H9 (cell line): ENCODE data around the gene TXLNB. TPM values are rescaled to one million over a fixed set of nuclear protein-coding genes. Genes with fewer than 3 reads are reported as not detected.

ENCODE experiments used
- DNase-seq: peaks from one replicate; pipeline ENCODE4 v3.0.0-alpha.2; 2017
- H2AFZ ChIP-seq: one replicate; pipeline ENCODE4 v1.6.1; 2013; ENCODE audit warnings: mild to moderate bottlenecking, low read length, control low read depth, moderate library complexity
- H2AK5ac ChIP-seq: 2 replicates; pipeline ENCODE4 v1.6.1; 2013; ENCODE audit warnings: low read length, control low read depth, mixed read lengths; ENCODE audit not compliant: insufficient read length
- H2BK120ac ChIP-seq: one replicate; pipeline ENCODE4 v1.6.1; 2013; ENCODE audit warnings: low read depth, mild to moderate bottlenecking, low read length, control low read depth, inconsistent platforms; ENCODE audit not compliant: poor library complexity, severe bottlenecking
- H2BK12ac ChIP-seq: 2 replicates; pipeline ENCODE4 v1.6.1; 2013; ENCODE audit warnings: low read length, control low read depth, mixed read lengths, low read depth; ENCODE audit not compliant: insufficient read length
- H2BK15ac ChIP-seq: 2 replicates; pipeline ENCODE4 v1.6.1; 2013; ENCODE audit warnings: low read depth, low read length, control low read depth
- H2BK20ac ChIP-seq: one replicate; pipeline ENCODE4 v1.6.1; 2013; ENCODE audit warnings: low read depth, mild to moderate bottlenecking, low read length, control low read depth, inconsistent platforms; ENCODE audit not compliant: poor library complexity, severe bottlenecking
- H2BK5ac ChIP-seq: 2 replicates; pipeline ENCODE4 v1.6.1; 2013; ENCODE audit warnings: low read length, control low read depth, mixed read lengths; ENCODE audit not compliant: insufficient read length
- H3K14ac ChIP-seq: 2 replicates; pipeline ENCODE4 v1.6.1; 2013; ENCODE audit warnings: low read length, control low read depth; ENCODE audit not compliant: insufficient read depth
- H3K18ac ChIP-seq: 2 replicates; pipeline ENCODE4 v1.6.1; 2013; ENCODE audit warnings: low read depth, mild to moderate bottlenecking, mixed read lengths, low read length, control low read depth; ENCODE audit not compliant: insufficient read length
- H3K23ac ChIP-seq: 2 replicates; pipeline ENCODE4 v1.6.1; 2013; ENCODE audit warnings: low read length, control low read depth, mixed read lengths, low read depth; ENCODE audit not compliant: insufficient read length
- H3K23me2 ChIP-seq: 2 replicates; pipeline ENCODE4 v1.6.1; 2013; ENCODE audit warnings: low read depth, mild to moderate bottlenecking, mixed read lengths, low read length, control low read depth; ENCODE audit not compliant: insufficient read length, poor library complexity, severe bottlenecking
- H3K27ac ChIP-seq: 2 replicates; pipeline ENCODE4 v1.5.1; 2013; ENCODE audit warnings: low read length, control low read depth, mixed read lengths, low read depth; ENCODE audit not compliant: insufficient read length
- H3K27me3 ChIP-seq: 2 replicates; pipeline ENCODE4 v1.6.1; 2013; ENCODE audit warnings: low read length, control low read depth, inconsistent platforms; ENCODE audit not compliant: insufficient read depth
- H3K4ac ChIP-seq: 2 replicates; pipeline ENCODE4 v1.6.1; 2013; ENCODE audit warnings: low read depth, mild to moderate bottlenecking, control low read depth, inconsistent platforms, low read length, moderate library complexity
- H3K4me1 ChIP-seq: 2 replicates; pipeline ENCODE4 v1.6.1; 2013; ENCODE audit warnings: low read length, control low read depth, inconsistent platforms; ENCODE audit not compliant: insufficient read depth
- H3K4me2 ChIP-seq: 2 replicates; pipeline ENCODE4 v1.6.1; 2013; ENCODE audit warnings: low read length, control low read depth, mixed read lengths; ENCODE audit not compliant: insufficient read length, insufficient read depth
- H3K56ac ChIP-seq: 2 replicates; pipeline ENCODE4 v1.6.1; 2013; ENCODE audit warnings: low read depth, mild to moderate bottlenecking, mixed read lengths, low read length, control low read depth; ENCODE audit not compliant: insufficient read length
- H3K79me1 ChIP-seq: 2 replicates; pipeline ENCODE4 v1.6.1; 2013; ENCODE audit warnings: low read depth, mild to moderate bottlenecking, moderate library complexity, low read length, control low read depth, inconsistent platforms; ENCODE audit not compliant: insufficient read depth, poor library complexity, severe bottlenecking
- H3K79me2 ChIP-seq: 2 replicates; pipeline ENCODE4 v1.6.1; 2013; ENCODE audit warnings: low read length, control low read depth, inconsistent platforms; ENCODE audit not compliant: insufficient read depth
- H3K9ac ChIP-seq: 2 replicates; pipeline ENCODE4 v1.6.1; 2013; ENCODE audit warnings: low read length, control low read depth, mixed read lengths; ENCODE audit not compliant: insufficient read length; ENCODE audit errors: extremely low read depth
- H3K9me3 ChIP-seq: one replicate; pipeline ENCODE4 v1.6.1; 2013; ENCODE audit warnings: low read depth, low read length, inconsistent platforms; ENCODE audit not compliant: control insufficient read depth
- H3T11ph ChIP-seq: one replicate; pipeline ENCODE4 v1.6.1; 2013; ENCODE audit warnings: mild to moderate bottlenecking, low read length, control low read depth, inconsistent platforms
- H4K20me1 ChIP-seq: one replicate; pipeline ENCODE4 v1.6.1; 2013; ENCODE audit not compliant: control insufficient read depth, insufficient read length, insufficient read depth
- H4K5ac ChIP-seq: 2 replicates; pipeline ENCODE4 v1.6.1; 2013; ENCODE audit warnings: low read depth, mild to moderate bottlenecking, mixed read lengths, low read length, control low read depth; ENCODE audit not compliant: insufficient read length
- H4K8ac ChIP-seq: replicated peaks from 2 replicates; pipeline ENCODE4 v1.6.1; 2013; ENCODE audit warnings: low read length, control low read depth, mixed read lengths, low read depth; ENCODE audit not compliant: insufficient read length
- H4K91ac ChIP-seq: 2 replicates; pipeline ENCODE4 v1.6.1; 2013; ENCODE audit warnings: low read depth, mild to moderate bottlenecking, moderate library complexity, mixed read lengths, low read length, control low read depth; ENCODE audit not compliant: insufficient read length
- H3K27ac Mint-ChIP-seq, 3 experiments: 2 replicates in 2 of 3; 3 replicates in 1 of 3; pipeline ENCODE4 v1.8.0; 2020 to 2021; ENCODE audit warnings: mixed read lengths in 3 of 3, mild to moderate bottlenecking in 1 of 3, moderate library complexity in 1 of 3
- H3K27me3 Mint-ChIP-seq: 2 replicates; pipeline ENCODE4 v1.8.0; 2021; ENCODE audit warnings: low read depth, mild to moderate bottlenecking, moderate library complexity, mixed read lengths
- H3K36me3 Mint-ChIP-seq, 3 experiments: 2 replicates in 2 of 3; 3 replicates in 1 of 3; pipeline ENCODE4 v1.8.0; 2020 to 2021; ENCODE audit warnings: low read depth in 3 of 3, mixed read lengths in 3 of 3; ENCODE audit not compliant: insufficient read depth in 1 of 3
- H3K4me1 Mint-ChIP-seq, 2 experiments: 2 replicates each; pipeline ENCODE4 v1.8.0; 2020; ENCODE audit warnings: mixed read lengths in 2 of 2
- H3K4me3 Mint-ChIP-seq, 2 experiments: 2 replicates in 1 of 2; 3 replicates in 1 of 2; pipeline ENCODE4 v1.8.0; 2020 to 2021; ENCODE audit warnings: mild to moderate bottlenecking in 2 of 2, mixed read lengths in 2 of 2, moderate library complexity in 1 of 2
- H3K9me3 Mint-ChIP-seq, 2 experiments: 2 replicates in 1 of 2; 3 replicates in 1 of 2; pipeline ENCODE4 v1.8.0; 2020; ENCODE audit warnings: mild to moderate bottlenecking in 2 of 2, mixed read lengths in 2 of 2, moderate library complexity in 1 of 2
- CTCF ChIP-seq: fragments of 200-600 bp; sonication (generic); conservative IDR thresholded peaks from 3 replicates; pipeline ENCODE4 v1.8.0; 2021; ENCODE audit warnings: antibody characterized with exemption, mild to moderate bottlenecking
- total RNA-seq: library from RNA; stranded (reverse); gene quantifications from 2 replicates; pipeline ENCODE4 v1.2.1, GENCODE V29; 2021

The TXLNB gene
- total RNA-seq, 1 experiment from 2014 or later: 0.04 TPM

- Histone ChIP-seq H3K14ac (no peak overlapping the region), H2BK15ac (no peak overlapping the region), H3K18ac (no peak overlapping the region), H3K4ac (no peak overlapping the region), H3K56ac (no peak overlapping the region), H3T11ph (no peak overlapping the region), H2BK5ac (no peak overlapping the region), H2BK12ac (no peak overlapping the region), H3K79me1 (no peaks in the 10 kb centered on the region), H3K9me3 (no peaks in the 10 kb centered on the region), H2BK120ac (peak overlapping the region; percentile 48), H2BK20ac (no peak overlapping the region), H3K79me2 (no peaks in the 10 kb centered on the region), H3K27ac (no peak overlapping the region), H4K20me1 (no peaks in the 10 kb centered on the region), H3K27me3 (no peaks in the 10 kb centered on the region), H3K4me2 (no peak overlapping the region), H4K8ac (no peak overlapping the region), H3K23ac (no peak overlapping the region), H2AFZ (no peak overlapping the region), H3K4me1 (peaks cover 3% of the 10 kb centered on the region; the same call in 1 of the 2 replicates), H4K91ac (no peak overlapping the region), H4K5ac (no peak overlapping the region), H3K23me2 (no peaks in the 10 kb centered on the region), H3K9ac (no peak overlapping the region), H2AK5ac (no peak overlapping the region)
- H3K36me3 Mint-ChIP-seq: peaks cover 0 to 4% (median 2%) of the 10 kb centered on the region in 3 experiments; a peak in 5 of 7 replicates
- no peaks in the 10 kb centered on the region for H3K27me3 Mint-ChIP-seq
- H3K9me3 Mint-ChIP-seq: peaks cover 0 to 5% of the 10 kb centered on the region in 2 experiments; a peak in 1 of 5 replicates
- TF ChIP-seq CTCF: no peak
- DNase-seq: no peak
- no peak overlapping the region for H3K27ac Mint-ChIP-seq
- no peak overlapping the region for H3K4me3 Mint-ChIP-seq
- peaks cover 6 to 9% of the 10 kb centered on the region in 2 experiments for H3K4me1 Mint-ChIP-seq
These were observed 33.3 kb upstream of the TXLNB start for GRCh38 chr6:139325125-139325524.
